IPS-15b (cell line): ENCODE measurements around the gene OXSR1.
"Not testable (repeated sequence)": the region's sequence is repeated elsewhere in the genome, so short reads cannot be mapped to it uniquely, and the experiment has no call there.

Source experiments
- H3K27me3 ChIP-seq: one replicate; pipeline ENCODE4 v1.6.1; 2013; ENCODE audit warnings: low read length; ENCODE audit not compliant: control insufficient read depth, insufficient read depth
- H3K36me3 ChIP-seq: one replicate; pipeline ENCODE4 v1.6.1; 2013; ENCODE audit warnings: low read length; ENCODE audit not compliant: control insufficient read depth, insufficient read depth
- H3K4me1 ChIP-seq: one replicate; pipeline ENCODE4 v1.6.1; 2013; ENCODE audit warnings: mild to moderate bottlenecking, low read length; ENCODE audit not compliant: control insufficient read depth, insufficient read depth
- H3K4me3 ChIP-seq: one replicate; pipeline ENCODE4 v1.5.1; 2013; ENCODE audit warnings: low read depth, low read length
- H3K9ac ChIP-seq: one replicate; pipeline ENCODE4 v1.6.1; 2013; ENCODE audit warnings: low read depth, mild to moderate bottlenecking, low read length
- H3K9me3 ChIP-seq: one replicate; pipeline ENCODE4 v1.6.1; 2013; ENCODE audit warnings: mild to moderate bottlenecking, low read length; ENCODE audit not compliant: control insufficient read depth, insufficient read depth

OXSR1 gene

GRCh38 chr3:38274864-38275649, 109.7 kb downstream of the OXSR1 start:
- Histone ChIP-seq H3K4me3 (no peak overlapping the region), H3K4me1 (no peaks in the 10 kb centered on the region), H3K9me3 (no peaks in the 10 kb centered on the region), H3K27me3 (no peaks in the 10 kb centered on the region), H3K9ac (no peak overlapping the region), H3K36me3 (no peaks in the 10 kb centered on the region)

- no peaks in the 10 kb centered on the region for H3K4me1 ChIP-seq
- H3K4me3 ChIP-seq = no peak overlapping the region
- no peaks in the 10 kb centered on the region for H3K36me3 ChIP-seq
- no peaks in the 10 kb centered on the region for H3K9me3 ChIP-seq
- H3K27me3 ChIP-seq = no peaks in the 10 kb centered on the region
- H3K9ac ChIP-seq = no peak overlapping the region
Measured at GRCh38 chr3:38275658-38276057, 110.3 kb downstream of the OXSR1 start.

DNA sequence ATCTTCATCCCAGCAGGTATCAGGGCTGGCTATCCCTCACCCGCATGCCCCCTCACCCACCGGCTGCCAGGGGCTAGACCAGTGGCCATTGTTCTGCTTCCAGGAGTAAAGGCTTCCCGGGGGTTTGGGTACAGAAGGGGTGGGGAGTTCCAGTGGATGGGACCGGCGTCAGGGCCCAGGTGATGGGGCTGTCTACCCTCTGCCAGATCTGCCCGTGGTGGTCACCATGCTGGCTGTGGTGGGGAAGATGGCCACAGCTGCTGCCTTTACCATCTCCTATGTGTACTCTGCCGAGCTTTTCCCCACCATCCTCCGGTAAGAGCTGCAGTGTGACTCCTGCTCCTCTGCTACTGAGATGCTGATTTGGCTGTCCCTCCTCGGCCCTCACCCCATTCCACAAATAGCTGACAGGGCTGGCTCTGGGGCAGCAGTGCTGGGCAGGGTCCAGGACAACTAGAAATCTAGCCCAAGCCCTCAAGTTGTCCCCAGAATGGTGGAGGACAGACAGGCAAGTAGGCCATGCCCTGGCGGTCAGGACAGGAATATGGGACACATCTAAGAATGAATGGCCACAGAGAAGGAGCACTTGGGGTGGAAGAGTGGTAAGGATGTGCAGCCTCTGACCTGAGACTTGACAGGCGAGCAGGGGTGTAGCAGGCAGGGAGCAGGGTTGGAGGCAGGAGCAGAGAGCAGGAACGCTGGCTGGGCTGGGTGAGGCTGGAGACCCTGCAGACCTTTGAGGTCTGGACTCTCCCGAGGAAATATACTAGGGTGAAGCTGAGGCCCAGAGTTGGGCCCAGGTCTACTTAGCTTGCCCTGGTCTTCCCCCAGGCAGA, 111.0 kb downstream of the OXSR1 start:
- H3K4me3 ChIP-seq = no peak overlapping the region
- H3K4me1 ChIP-seq = no peaks in the 10 kb centered on the region
- H3K27me3 ChIP-seq = no peaks in the 10 kb centered on the region
- H3K36me3 ChIP-seq = no peaks in the 10 kb centered on the region
- no peaks in the 10 kb centered on the region for H3K9me3 ChIP-seq
- H3K9ac ChIP-seq = no peak overlapping the region

GRCh38 chr3:38276917-38277630, 111.7 kb downstream of the OXSR1 start:
- no peak overlapping the region for H3K4me3 ChIP-seq
- no peaks in the 10 kb centered on the region for H3K4me1 ChIP-seq
- no peaks in the 10 kb centered on the region for H3K36me3 ChIP-seq
- H3K9ac ChIP-seq = no peak overlapping the region
- H3K9me3 ChIP-seq = no peaks in the 10 kb centered on the region
- H3K27me3 ChIP-seq = no peaks in the 10 kb centered on the region

GRCh38 chr3:38278841-38279240, 113.5 kb downstream of the OXSR1 start:
- H3K36me3 ChIP-seq = no peaks in the 10 kb centered on the region
- H3K4me1 ChIP-seq = no peaks in the 10 kb centered on the region
- no peak overlapping the region for H3K4me3 ChIP-seq
- H3K9ac ChIP-seq = no peak overlapping the region
- no peaks in the 10 kb centered on the region for H3K9me3 ChIP-seq
- no peaks in the 10 kb centered on the region for H3K27me3 ChIP-seq

DNA sequence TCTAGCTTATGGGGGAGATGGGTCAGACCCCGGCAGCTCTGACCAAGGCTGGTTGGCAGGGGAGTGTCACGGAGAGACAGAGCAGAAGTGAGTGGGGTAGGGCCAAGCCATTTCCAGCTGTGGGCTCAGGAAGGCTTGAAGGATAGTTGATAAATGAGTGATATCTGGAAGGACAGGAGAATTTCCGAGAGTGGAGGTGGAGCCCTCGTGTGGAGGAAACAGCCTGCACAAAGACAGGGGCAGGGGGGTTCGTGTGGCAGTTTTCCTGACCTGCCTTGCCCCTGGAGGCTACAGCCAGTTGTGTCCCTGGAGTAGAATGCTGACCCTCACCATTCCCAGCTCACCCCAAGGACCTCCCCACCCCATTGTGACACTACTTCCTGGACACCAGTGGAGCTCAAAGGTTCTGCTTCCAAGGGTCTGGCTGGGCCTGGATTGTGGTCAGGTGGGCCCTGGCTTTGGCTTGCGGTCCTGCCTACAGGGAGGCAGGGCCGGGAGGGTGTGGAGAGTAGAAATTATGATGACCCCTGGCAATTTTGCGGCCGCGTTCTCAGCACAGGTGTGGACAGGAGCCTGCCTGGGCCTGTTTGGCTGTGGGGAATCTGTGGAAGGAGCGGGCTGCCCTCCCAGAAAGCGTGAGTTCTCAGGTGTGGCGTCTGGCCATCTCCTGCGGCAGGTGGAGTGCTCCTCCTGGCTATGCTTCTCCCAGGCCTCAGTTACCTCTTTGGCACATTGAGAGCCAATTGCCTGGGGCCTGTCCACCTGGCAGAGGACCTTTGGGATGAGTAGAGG, 116.8 kb downstream of the OXSR1 start, which contains the start of gene SLC22A14:
Gene SLC22A14, plus strand, starts transcription at position 400 of the 792 bp plus-strand sequence. CDS start 23,733 bp downstream, outside the sequence.
- no peaks in the 10 kb centered on the region for H3K36me3 ChIP-seq
- no peaks in the 10 kb centered on the region for H3K9me3 ChIP-seq
- H3K9ac ChIP-seq = no peak within 1 kb of the TSS
- H3K4me3 ChIP-seq = no peak within 1 kb of the TSS
- H3K4me1 ChIP-seq = no peaks in the 10 kb centered on the region
- no peaks in the 10 kb centered on the region for H3K27me3 ChIP-seq

DNA sequence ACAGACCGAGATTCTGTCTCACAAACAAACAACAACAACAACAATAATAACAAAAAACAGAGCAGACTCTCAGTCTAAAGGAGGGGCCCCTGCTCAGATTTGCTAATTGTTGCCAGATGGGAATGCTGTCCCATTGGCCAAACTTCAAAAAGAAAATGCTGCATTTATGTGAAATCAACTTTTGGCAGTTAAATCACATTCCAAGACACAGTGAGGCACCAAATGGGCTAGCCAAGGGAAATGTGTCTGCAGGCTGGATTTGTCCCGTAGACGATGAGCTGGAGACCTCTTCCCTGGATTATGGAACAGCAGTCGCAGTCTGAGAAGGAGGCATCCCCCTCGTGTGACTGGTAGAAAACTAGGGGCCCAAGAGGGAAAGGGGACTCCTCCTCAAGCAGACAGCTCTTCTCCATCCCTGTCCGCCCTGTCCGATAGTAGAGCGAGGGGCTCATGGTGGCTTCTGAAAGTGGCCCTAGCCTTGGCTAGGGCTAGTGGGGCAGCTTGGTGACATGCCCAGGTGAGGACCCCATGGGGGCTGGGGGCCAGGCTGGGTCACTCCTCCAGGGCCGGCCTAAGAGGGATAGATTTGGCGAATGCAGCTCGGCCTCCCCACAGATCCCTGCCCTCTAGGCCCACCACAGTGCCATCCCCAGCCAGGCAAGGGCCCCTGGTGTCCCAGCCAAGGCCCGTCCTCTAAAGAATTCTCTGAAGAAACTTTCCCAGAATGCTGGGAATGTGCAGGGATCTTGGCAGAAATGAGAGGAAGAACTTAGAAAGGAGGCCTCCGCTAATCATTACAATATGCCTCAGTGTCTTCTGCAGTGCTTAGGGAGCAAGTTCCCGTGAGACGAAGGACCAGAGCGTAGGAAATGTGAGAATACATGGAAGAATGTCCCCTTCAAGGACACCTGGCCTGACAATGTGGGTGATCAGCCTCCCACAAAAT, 118.7 kb downstream of the OXSR1 start:
- H3K36me3 ChIP-seq = no peaks in the 10 kb centered on the region
- H3K9me3 ChIP-seq = no peaks in the 10 kb centered on the region
- no peak overlapping the region for H3K9ac ChIP-seq
- H3K4me1 ChIP-seq = no peaks in the 10 kb centered on the region
- no peak overlapping the region for H3K4me3 ChIP-seq
- no peaks in the 10 kb centered on the region for H3K27me3 ChIP-seq

DNA sequence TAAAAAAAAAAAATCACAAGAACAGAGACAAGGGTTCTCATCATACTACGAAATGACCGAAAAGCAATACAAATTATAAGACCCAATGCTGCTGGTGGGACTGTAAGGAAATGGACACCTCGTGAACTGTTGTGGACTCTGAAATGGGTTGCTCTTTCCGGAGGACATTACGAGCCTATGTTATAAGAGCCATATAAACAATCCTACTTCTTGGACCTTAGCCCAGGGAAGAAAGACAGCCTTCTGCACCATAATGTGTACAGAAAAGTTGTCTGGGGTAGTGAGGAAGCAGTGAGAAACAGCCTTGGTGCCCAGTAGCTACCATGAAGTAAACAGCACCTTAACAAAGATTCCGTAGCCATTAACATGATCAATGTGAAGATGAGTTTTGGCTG, 119.4 kb downstream of the OXSR1 start:
- H3K9ac ChIP-seq = no peak overlapping the region
- no peaks in the 10 kb centered on the region for H3K27me3 ChIP-seq
- no peaks in the 10 kb centered on the region for H3K9me3 ChIP-seq
- no peak overlapping the region for H3K4me3 ChIP-seq
- no peaks in the 10 kb centered on the region for H3K36me3 ChIP-seq
- no peaks in the 10 kb centered on the region for H3K4me1 ChIP-seq

DNA sequence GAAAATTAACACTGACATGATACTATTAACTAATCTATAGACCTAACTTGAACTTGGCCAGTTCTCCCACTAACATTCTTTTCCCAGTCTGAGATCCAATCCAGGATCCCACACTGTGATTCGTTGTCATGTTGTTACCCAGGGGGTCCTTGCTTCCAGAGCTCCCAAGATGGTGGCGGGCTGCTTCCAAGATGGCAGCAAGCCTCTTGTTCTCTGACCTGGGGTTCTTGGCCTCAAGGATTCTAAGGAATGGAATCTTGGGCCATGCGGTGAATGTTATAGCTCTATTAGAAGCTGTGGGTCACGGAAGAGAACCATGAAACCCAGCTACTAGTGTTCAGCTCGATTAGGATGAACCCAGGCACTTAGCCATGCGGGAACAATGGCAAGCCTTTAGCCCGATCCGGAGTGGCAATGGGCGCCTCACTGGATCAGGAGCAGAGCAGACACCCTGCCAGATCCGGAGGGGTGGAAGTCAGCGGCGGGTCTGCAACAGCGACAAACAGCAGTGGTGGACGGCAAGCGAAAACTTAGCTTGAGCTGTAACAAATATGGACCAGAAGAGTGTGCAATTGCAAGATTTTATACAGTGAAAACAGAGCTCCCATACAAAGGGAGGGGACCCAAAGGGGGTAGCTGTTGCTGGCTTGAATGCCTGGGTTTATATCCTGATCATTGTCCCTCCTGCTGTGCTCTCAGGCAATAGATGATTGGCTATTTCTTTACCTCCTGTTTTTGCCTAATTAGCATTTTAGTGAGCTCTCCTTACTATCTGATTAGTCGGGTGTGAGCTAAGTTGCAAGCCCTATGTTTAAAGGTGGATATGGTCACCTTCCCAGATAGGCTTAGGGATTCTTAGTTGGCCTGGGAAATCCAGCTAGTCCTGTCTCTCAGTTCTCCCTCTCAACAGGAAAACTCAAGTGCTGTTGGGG, 124.2 kb downstream of the OXSR1 start:
- not testable (repeated sequence) for H3K9me3 ChIP-seq, H3K4me1 ChIP-seq, H3K9ac ChIP-seq, H3K27me3 ChIP-seq, H3K36me3 ChIP-seq, H3K4me3 ChIP-seq

DNA sequence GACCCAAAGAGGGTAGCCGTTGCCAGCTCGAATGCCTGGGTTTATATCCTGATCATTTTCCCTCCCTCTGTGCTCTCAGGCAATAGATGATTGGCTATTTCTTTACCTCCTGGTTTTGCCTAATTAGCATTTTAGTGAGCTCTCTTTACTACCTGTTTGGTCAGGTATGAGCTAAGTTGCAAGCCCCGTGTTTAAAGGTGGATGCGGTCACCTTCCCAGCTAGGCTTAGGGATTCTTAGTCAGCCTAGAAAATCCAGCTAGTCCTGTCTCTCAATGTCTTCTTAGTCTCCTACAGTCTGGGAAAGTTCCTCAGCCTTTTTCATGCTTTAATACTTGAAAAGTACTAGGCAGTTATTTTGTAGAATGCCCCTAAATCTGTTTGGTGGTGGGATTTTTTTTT, 131.7 kb downstream of the OXSR1 start:
- H3K4me1 ChIP-seq, H3K9me3 ChIP-seq, H3K36me3 ChIP-seq, H3K27me3 ChIP-seq, H3K4me3 ChIP-seq, H3K9ac ChIP-seq: not testable (repeated sequence)
